ENCODE measurements around the gene ZNF646. TPM values are rescaled to one million over a fixed set of nuclear protein-coding genes. Genes with fewer than 3 reads are reported as not detected.

ZNF646 gene
- total and polyA plus RNA-seq, 2 experiments from 2014 or later, result 4.8 to 9.1 TPM

DNA sequence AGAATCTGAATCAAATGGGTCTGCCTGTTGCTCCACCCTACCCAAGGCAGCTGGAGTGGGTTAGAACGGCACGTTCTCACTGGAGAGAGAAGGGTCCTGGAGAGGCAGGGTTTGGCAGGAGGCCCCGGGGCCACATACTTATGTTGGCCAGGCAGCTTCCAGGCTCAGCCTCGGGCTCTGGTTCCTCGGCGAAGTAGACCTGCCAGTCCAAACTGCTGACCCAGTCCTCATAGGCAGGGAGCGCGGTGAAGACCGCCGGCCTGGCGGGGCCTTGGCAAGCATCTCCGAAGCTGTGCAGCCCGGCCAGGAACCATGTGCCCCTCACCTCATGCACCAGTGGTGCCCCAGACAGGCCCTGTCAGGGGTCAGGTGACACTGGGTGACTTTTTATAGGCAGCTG is 9.8 kb downstream of the ZNF646 start:
- H3K36me3 ChIP-seq (replicated peaks; ENCODE audit: insufficient read depth, low read depth), result no peaks in the 10 kb centered on the region
- TF ChIP-seq EZH2phosphoT487 (IDR thresholded peaks at IDR 0.05; ENCODE audit: low read depth, severe bottlenecking, unreplicated experiment) (no peak), EZH2 (IDR thresholded peaks at IDR 0.05; ENCODE audit: borderline replicate concordance) (no peak)
- TF ChIP-seq, protein P1, sequence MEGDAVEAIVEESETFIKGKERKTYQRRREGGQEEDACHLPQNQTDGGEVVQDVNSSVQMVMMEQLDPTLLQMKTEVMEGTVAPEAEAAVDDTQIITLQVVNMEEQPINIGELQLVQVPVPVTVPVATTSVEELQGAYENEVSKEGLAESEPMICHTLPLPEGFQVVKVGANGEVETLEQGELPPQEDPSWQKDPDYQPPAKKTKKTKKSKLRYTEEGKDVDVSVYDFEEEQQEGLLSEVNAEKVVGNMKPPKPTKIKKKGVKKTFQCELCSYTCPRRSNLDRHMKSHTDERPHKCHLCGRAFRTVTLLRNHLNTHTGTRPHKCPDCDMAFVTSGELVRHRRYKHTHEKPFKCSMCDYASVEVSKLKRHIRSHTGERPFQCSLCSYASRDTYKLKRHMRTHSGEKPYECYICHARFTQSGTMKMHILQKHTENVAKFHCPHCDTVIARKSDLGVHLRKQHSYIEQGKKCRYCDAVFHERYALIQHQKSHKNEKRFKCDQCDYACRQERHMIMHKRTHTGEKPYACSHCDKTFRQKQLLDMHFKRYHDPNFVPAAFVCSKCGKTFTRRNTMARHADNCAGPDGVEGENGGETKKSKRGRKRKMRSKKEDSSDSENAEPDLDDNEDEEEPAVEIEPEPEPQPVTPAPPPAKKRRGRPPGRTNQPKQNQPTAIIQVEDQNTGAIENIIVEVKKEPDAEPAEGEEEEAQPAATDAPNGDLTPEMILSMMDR (IDR thresholded peaks at IDR 0.05; ENCODE audit: poor library complexity), result no peak
- H3K27me3 ChIP-seq, result no peaks in the 10 kb centered on the region
- H3K79me2 ChIP-seq, result no peaks in the 10 kb centered on the region
- H3K4me1 ChIP-seq (ENCODE audit: insufficient read depth), result no peaks in the 10 kb centered on the region
- no peak overlapping the region for H3K4me3 ChIP-seq
- 97% methylated on average over 13 of the region's 13 CpGs for WGBS (ENCODE audit: low lambda C conversion rate, missing lambda C conversion rate)
- H4K20me1 ChIP-seq (ENCODE audit: insufficient read depth, poor library complexity, severe bottlenecking), result no peaks in the 10 kb centered on the region
- H3K4me2 ChIP-seq, result no peak overlapping the region
- H2AFZ ChIP-seq, result no peak overlapping the region
- DNase-seq (ENCODE audit: low spot score), result peak; percentile 4
- H3K9me2 ChIP-seq (replicated peaks; ENCODE audit: insufficient read depth), result no peaks in the 10 kb centered on the region
- no peak overlapping the region for H3K27ac ChIP-seq
- no peaks in the 10 kb centered on the region for H3K9me3 ChIP-seq (ENCODE audit: low read depth)

DNA sequence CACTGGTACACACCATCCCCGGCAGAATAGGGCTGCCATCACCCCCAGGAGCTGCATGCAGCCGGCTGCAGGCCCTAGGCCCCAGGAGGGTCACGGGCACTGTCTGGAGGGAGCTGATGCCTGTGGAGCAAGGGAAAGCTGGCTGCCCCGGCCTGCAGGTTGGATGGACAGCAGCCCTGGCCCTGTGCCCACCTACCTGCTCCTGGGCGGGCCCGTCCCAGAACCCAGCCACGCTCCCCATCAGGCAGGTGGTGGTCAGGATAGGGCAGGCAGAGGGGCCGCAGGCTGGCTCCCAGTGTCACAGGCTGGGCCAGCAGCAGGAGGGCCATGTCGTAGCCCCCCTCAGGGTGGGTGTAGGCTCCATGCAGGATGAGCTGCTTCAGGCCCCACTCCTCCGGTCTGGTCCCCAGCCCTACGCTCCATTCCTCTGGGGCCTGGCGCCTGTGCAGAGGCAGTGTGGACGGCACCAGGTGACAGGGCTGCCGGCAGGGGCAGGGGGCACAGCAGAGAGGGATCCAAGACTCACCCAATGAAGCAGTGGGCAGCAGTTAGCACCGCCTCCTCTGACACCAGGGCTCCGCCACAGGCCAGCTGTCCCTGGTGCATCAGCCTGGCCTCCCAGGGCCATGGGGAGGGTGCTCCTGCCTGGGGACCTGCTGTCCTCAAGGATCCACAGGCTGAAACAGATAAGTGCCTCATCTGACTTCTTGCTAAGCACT is 10.5 kb downstream of the ZNF646 start:
- no peaks in the 10 kb centered on the region for H3K79me2 ChIP-seq
- 93% methylated on average over 15 of the region's 16 CpGs for WGBS (ENCODE audit: low lambda C conversion rate, missing lambda C conversion rate)
- no peak overlapping the region for H3K4me3 ChIP-seq
- H3K4me2 ChIP-seq, result no peak overlapping the region
- TF ChIP-seq, protein P1 (IDR thresholded peaks at IDR 0.05; ENCODE audit: poor library complexity), result no peak
- no peak for TF ChIP-seq EZH2 (IDR thresholded peaks at IDR 0.05; ENCODE audit: borderline replicate concordance)
- TF ChIP-seq EZH2phosphoT487 (IDR thresholded peaks at IDR 0.05; ENCODE audit: low read depth, severe bottlenecking, unreplicated experiment), result no peak
- no peaks in the 10 kb centered on the region for H3K9me3 ChIP-seq (ENCODE audit: low read depth)
- H3K36me3 ChIP-seq (replicated peaks; ENCODE audit: insufficient read depth, low read depth), result no peaks in the 10 kb centered on the region
- H2AFZ ChIP-seq, result no peak overlapping the region
- H3K4me1 ChIP-seq (ENCODE audit: insufficient read depth), result no peaks in the 10 kb centered on the region
- DNase-seq (ENCODE audit: low spot score), result peak; percentile 4
- H3K27me3 ChIP-seq, result no peaks in the 10 kb centered on the region
- no peaks in the 10 kb centered on the region for H3K9me2 ChIP-seq (replicated peaks; ENCODE audit: insufficient read depth)
- no peaks in the 10 kb centered on the region for H4K20me1 ChIP-seq (ENCODE audit: insufficient read depth, poor library complexity, severe bottlenecking)
- H3K27ac ChIP-seq, result no peak overlapping the region

DNA sequence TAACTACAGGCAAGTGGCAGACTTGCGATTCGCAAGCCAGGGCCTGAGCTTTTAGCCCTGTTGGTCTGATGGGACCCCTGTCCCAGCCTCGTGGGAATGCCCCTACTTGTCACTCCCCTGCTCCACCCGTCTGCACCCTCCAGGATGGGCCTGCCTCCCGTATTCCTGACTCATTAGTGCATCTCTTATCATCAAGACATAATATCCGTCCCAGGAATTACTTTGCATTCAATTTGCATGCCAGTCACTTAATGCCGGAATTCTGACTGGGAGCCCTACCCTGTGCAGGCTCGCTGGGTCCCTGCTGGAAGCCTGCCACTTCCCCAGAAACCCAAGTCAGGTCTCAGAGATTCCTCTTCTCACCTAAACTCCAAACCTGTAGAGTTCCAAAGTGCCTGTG is 11.2 kb downstream of the ZNF646 start:
- Histone ChIP-seq H3K4me3 (no peak overlapping the region), H3K9me3 (ENCODE audit: low read depth) (no peaks in the 10 kb centered on the region), H3K4me1 (ENCODE audit: insufficient read depth) (no peaks in the 10 kb centered on the region), H3K27ac (no peak overlapping the region), H3K27me3 (no peaks in the 10 kb centered on the region), H3K4me2 (no peak overlapping the region), H3K9me2 (replicated peaks; ENCODE audit: insufficient read depth) (no peaks in the 10 kb centered on the region), H4K20me1 (ENCODE audit: insufficient read depth, poor library complexity, severe bottlenecking) (no peaks in the 10 kb centered on the region), H3K79me2 (no peaks in the 10 kb centered on the region), H3K36me3 (replicated peaks; ENCODE audit: insufficient read depth, low read depth) (no peaks in the 10 kb centered on the region), H2AFZ (no peak overlapping the region)
- no peak for DNase-seq (ENCODE audit: low spot score)
- TF ChIP-seq, protein P1 (IDR thresholded peaks at IDR 0.05; ENCODE audit: poor library complexity), result no peak
- TF ChIP-seq EZH2 (IDR thresholded peaks at IDR 0.05; ENCODE audit: borderline replicate concordance), result no peak
- TF ChIP-seq EZH2phosphoT487 (IDR thresholded peaks at IDR 0.05; ENCODE audit: low read depth, severe bottlenecking, unreplicated experiment), result no peak
- 83% methylated on average over 8 of the region's 8 CpGs for WGBS (ENCODE audit: low lambda C conversion rate, missing lambda C conversion rate)
